GM18858 (cell line): ENCODE measurements around the gene TIMP1.
A peak's percentile ranks its signal among the peaks of the same experiment; 100 is the strongest.

Source experiments
- ATAC-seq: cut with Tn5 transposase; IDR thresholded peaks from one replicate; pipeline ENCODE4 v1.9.1; 2021; ENCODE audit not compliant: unreplicated experiment

TIMP1 gene

DNA sequence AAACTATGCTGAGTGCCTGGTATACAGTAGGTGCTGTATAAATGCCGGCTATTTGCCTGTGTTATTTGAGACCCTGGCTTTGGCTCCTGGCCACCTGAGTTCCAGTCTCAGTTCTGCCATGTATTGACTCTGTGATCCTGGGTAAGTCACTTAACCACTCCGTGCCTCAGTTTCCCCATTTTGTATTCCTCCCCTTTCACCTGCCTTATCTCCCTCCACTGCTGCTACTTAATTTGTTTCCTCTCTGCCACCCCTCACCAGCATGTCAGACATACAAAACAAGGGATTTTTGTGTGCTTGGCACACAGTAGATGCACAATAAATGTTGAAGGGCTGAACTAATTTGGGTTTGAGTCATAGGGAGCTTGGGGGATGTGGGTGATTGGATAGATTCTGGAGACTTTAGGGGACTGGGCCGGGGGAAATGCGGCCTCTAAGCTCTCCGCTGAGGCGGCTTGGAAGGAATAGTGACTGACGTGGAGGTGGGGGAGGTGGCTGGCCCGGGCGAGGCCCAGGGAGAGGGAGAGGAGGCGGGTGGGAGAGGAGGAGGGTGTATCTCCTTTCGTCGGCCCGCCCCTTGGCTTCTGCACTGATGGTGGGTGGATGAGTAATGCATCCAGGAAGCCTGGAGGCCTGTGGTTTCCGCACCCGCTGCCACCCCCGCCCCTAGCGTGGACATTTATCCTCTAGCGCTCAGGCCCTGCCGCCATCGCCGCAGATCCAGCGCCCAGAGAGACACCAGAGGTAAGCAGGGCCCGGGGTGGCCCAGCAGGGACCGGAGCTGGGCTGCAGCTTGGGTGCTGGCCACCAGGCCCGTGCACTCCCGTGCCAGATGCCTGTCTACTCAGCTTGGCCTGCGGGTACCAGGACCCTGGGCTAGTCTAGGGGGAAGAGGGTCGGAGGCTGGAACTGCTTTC, at the start of gene TIMP1:
Gene TIMP1 (plus strand): TSS at position 706 of the 917 bp plus-strand sequence. CDS start 980 bp downstream, outside the sequence.
- peak; percentile 69 for ATAC-seq

- ATAC-seq: no peak
Observed at GRCh38 chrX:47539860-47540259, 42.4 kb upstream of the TIMP1 start.

GRCh38 chrX:47540754-47541538, 41.3 kb upstream of the TIMP1 start:
- no peak for ATAC-seq

GRCh38 chrX:47543496-47543895, 38.7 kb upstream of the TIMP1 start:
- no peak for ATAC-seq

- ATAC-seq: peak; percentile 84
Observed at GRCh38 chrX:47556045-47556623, 26.1 kb upstream of the TIMP1 start.

GRCh38 chrX:47558436-47558835, 23.8 kb upstream of the TIMP1 start:
- no peak for ATAC-seq

GRCh38 chrX:47560179-47560933, 21.9 kb upstream of the TIMP1 start:
- ATAC-seq: no peak

- ATAC-seq: peak; percentile 76
Observed at GRCh38 chrX:47560934-47561658, 21.1 kb upstream of the TIMP1 start, which contains the start of gene ARAF. TSS of gene ARAF (plus strand) at chrX:47561205. CDS start at chrX:47562968, 1,763 bp downstream.

DNA sequence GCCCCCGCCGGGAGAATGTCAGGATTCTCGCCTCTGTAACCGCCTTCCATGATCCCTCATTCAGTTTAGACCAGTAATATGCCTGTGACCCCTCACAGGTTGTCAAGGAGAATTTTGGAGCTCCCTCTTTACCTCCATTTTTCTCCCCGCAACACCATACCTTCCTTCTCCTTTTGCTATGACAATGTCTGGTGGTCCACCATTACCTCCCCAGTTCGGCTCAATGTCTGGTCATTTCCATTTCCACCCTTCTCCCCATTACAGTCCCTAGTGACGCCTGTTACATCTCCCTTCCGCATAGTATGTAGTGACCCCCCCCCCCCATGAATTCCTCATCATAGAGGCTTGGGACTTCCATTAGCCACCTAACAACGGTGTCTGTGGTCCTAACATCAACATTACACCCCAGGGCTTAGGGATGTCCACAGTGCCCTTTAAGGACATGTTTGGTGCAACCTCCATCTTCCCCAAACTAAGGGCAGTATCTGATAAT, 20.5 kb upstream of the TIMP1 start:
- ATAC-seq: no peak

- ATAC-seq: no peak
Observed at GRCh38 chrX:47562615-47563243, 19.5 kb upstream of the TIMP1 start.

DNA sequence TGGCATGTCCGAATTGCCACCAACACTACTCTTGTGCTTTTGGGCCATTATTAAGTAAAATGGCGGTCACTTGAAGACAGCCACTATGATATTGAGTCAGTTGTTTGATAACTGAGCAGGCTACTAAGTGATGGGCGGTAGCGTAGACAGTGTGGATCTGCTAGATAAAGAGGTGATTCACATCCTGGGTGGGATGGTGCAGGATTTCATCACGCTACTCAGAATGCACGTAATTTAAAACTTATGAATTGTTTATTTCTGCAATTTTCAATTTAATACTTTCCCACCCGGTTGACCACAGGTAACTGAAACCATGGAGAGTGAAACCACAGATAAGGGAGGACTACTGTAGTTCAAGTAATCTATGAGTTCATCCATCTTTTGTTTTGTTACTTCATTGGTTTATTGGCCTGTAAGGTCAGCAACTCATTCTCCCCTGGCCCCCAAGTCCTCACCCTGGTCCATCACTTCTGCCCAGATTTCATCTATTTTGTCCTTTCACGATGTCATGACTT, 18.4 kb upstream of the TIMP1 start:
- no peak for ATAC-seq

DNA sequence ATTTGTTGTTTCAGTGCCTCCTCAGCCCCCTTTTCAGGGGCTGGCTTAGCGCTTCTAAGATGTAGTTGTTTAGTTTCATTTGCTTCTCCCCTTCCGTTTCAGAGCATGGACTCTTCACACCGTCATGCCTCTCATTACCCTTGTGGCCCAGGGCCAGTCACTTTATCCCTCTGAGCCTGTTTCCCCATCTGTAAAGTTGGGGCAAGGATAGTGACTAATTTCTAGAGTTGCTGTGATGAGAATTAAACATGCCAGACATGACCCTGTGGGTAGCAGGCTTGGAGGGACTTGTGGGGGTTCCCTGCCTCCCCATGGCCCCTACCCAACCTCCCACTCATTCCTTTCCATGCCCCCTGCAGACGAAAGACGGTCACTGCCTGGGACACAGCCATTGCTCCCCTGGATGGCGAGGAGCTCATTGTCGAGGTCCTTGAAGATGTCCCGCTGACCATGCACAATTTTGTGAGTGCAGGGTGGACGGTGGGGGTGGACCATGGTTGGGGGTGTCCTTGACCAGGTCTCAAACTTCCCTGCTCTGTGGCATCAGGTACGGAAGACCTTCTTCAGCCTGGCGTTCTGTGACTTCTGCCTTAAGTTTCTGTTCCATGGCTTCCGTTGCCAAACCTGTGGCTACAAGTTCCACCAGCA, 17.7 kb upstream of the TIMP1 start:
- no peak for ATAC-seq

DNA sequence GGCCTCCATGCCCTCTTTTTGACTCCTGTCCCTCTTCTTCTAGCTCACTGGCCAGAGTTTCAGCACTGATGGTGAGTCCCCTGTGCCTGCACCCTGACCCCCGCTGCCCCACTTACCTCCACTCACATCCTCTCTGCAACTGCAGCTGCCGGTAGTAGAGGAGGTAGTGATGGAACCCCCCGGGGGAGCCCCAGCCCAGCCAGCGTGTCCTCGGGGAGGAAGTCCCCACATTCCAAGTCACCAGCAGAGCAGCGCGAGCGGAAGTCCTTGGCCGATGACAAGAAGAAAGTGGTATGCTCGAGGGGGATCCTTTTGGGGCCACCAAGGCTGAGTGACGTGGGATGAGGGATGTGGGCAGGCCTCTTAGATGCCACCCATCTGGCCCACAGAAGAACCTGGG, 15.4 kb upstream of the TIMP1 start:
- ATAC-seq: no peak

- ATAC-seq: no peak
Observed at GRCh38 chrX:47568656-47569295, 13.5 kb upstream of the TIMP1 start.

- ATAC-seq: no peak
Observed at GRCh38 chrX:47570794-47571193, 11.4 kb upstream of the TIMP1 start.

- ATAC-seq: no peak
Observed at GRCh38 chrX:47571215-47571614, 11.0 kb upstream of the TIMP1 start.

- ATAC-seq: no peak
Observed at GRCh38 chrX:47571896-47572295, 10.3 kb upstream of the TIMP1 start.

- ATAC-seq: no peak
Observed at GRCh38 chrX:47572773-47573340, 9.4 kb upstream of the TIMP1 start.
